HepG2 (cell line): ENCODE results near the gene SLC2A5. TPM values are rescaled to one million over a fixed set of nuclear protein-coding genes. Genes with fewer than 3 reads are reported as not detected.

ENCODE experiments used
- ATAC-seq: fragments of 200-7000 bp; cut with Tn5 transposase; 3 replicates; pipeline ENCODE4 v1.9.1; 2020; ENCODE audit warnings: mild to moderate bottlenecking, moderate library complexity
- BruUV-seq: library from RNA; stranded (reverse); fragments of 400-500 nt; replicated peaks from 2 replicates; lab custom pipeline; 2021; lab: Mats Ljungman, UMichigan
- CTCF ChIA-PET: fragments of 300-600 bp; formaldehyde crosslinking; extraction: SDS; loops from one replicate; lab custom pipeline; 2021; ENCODE audit warnings: low total read pairs, inconsistent platforms, low intra/inter-chr PET ratio; lab: Yijun Ruan, JAX
- POLR2A ChIA-PET: fragments of 350-600 bp; sonication (Branson Sonifier 250); formaldehyde crosslinking; loops from one replicate; lab custom pipeline; 2020; ENCODE audit warnings: antibody characterized with exemption, inconsistent platforms; lab: Yijun Ruan, JAX
- DNase-seq: peaks from one replicate; pipeline ENCODE4 v3.0.0-alpha.2; 2015; ENCODE audit warnings: low spot score
- FAIRE-seq: peaks from 3 replicates; lab custom pipeline; 2011; peaks lifted over from hg19 to GRCh38; lab: Jason Lieb, UNC
- H2AFZ ChIP-seq: one replicate; pipeline ENCODE4 v1.6.1; 2011; ENCODE audit warnings: low read length, inconsistent platforms
- H3K27ac ChIP-seq: fragments of 300-600 bp; 3 replicates; pipeline ENCODE4 v1.8.0; 2011; ENCODE audit warnings: mixed run types, mild to moderate bottlenecking, mixed read lengths, low read length, inconsistent platforms; ENCODE audit not compliant: insufficient read depth; ENCODE audit errors: extremely low read length
- H3K27me3 ChIP-seq, 2 experiments: fragments of 200-600 bp in 1 of 2; 2 replicates in 1 of 2; 3 replicates in 1 of 2; pipeline versions ENCODE4 v1.6.0 to v1.8.0; 2011; ENCODE audit warnings: low read length in 2 of 2, mild to moderate bottlenecking in 2 of 2, moderate library complexity in 2 of 2, inconsistent platforms in 1 of 2; ENCODE audit not compliant: insufficient read depth in 2 of 2, control insufficient read depth in 1 of 2
- H3K36me3 ChIP-seq, 2 experiments: fragments of 200-600 bp in 1 of 2; replicated peaks in 1 of 2; 2 replicates in 1 of 2; 3 replicates in 1 of 2; pipeline versions ENCODE4 v1.5.1 to v1.8.0; 2011; ENCODE audit warnings: low read length in 2 of 2, inconsistent platforms in 1 of 2; ENCODE audit not compliant: insufficient read depth in 2 of 2, control insufficient read depth in 1 of 2
- H3K4me1 ChIP-seq: 2 replicates; pipeline ENCODE4 v1.5.1; 2012; ENCODE audit warnings: low read length, inconsistent platforms; ENCODE audit not compliant: insufficient read depth
- H3K4me2 ChIP-seq: 2 replicates; pipeline ENCODE4 v1.6.0; 2011; ENCODE audit warnings: low read depth, low read length, inconsistent platforms
- H3K4me3 ChIP-seq, 3 experiments: fragments of 200-600 bp in 1 of 3; sonication (generic), shearing (Covaris generic) in 1 of 3; replicated peaks in 1 of 3; 2 replicates each; pipeline ENCODE4 v1.5.1; 2011 to 2016; ENCODE audit warnings: low read length in 3 of 3, inconsistent platforms in 2 of 3, low read depth in 2 of 3, mild to moderate bottlenecking in 2 of 3, control low read depth in 1 of 3, mixed read lengths in 1 of 3; ENCODE audit not compliant: insufficient read depth in 1 of 3
- H3K79me2 ChIP-seq: one replicate; pipeline ENCODE4 v1.6.1; 2011; ENCODE audit warnings: low read length, inconsistent platforms; ENCODE audit not compliant: insufficient read depth
- H3K9ac ChIP-seq: 2 replicates; pipeline ENCODE4 v1.6.0; 2011; ENCODE audit warnings: mild to moderate bottlenecking, low read depth, low read length, inconsistent platforms; ENCODE audit not compliant: insufficient read depth
- H3K9me3 ChIP-seq: 2 replicates; pipeline ENCODE4 v1.5.1; 2012; ENCODE audit warnings: mild to moderate bottlenecking, low read length
- H4K20me1 ChIP-seq: 2 replicates; pipeline ENCODE4 v1.6.0; 2011; ENCODE audit warnings: inconsistent platforms, mild to moderate bottlenecking, low read length, moderate library complexity; ENCODE audit not compliant: insufficient read depth
- AHR ChIP-seq: IDR thresholded peaks from 2 replicates; pipeline ENCODE4 v1.6.1; 2018; ENCODE audit warnings: missing genetic modification reagents, missing compliant biosample characterization
- ATF7-NPFF ChIP-seq: sonication (generic); formaldehyde crosslinking; IDR thresholded peaks from 2 replicates; pipeline ENCODE4 v1.8.1; 2023; ENCODE audit warnings: mild to moderate bottlenecking, low read depth, missing genetic modification reagents, moderate library complexity
- ATM ChIP-seq: fragments of 450-650 bp; IDR thresholded peaks from 2 replicates; pipeline ENCODE4 v1.7.1; 2017; ENCODE audit warnings: mild to moderate bottlenecking, borderline replicate concordance
- PHF5A ChIP-seq: IDR thresholded peaks from one replicate; pipeline ENCODE4 v1.6.1; 2018; ENCODE audit warnings: low read depth, missing genetic modification reagents; ENCODE audit not compliant: unreplicated experiment
- SIN3A ChIP-seq: IDR thresholded peaks from 2 replicates; pipeline ENCODE4 v1.6.1; 2011; ENCODE audit warnings: low read depth, mild to moderate bottlenecking, control low read depth, low read length, borderline replicate concordance
- ZNF136 ChIP-seq: sonication (generic); formaldehyde crosslinking; IDR thresholded peaks from 2 replicates; pipeline ENCODE4 v1.8.1; 2022; ENCODE audit warnings: low read depth, mild to moderate bottlenecking, moderate library complexity, missing genetic modification reagents
- ZNF18 ChIP-seq: sonication (generic); formaldehyde crosslinking; IDR thresholded peaks from 2 replicates; pipeline ENCODE4 v1.8.0; 2022; ENCODE audit warnings: mild to moderate bottlenecking, missing genetic modification reagents; ENCODE audit not compliant: insufficient replicate concordance
- ZNF180 ChIP-seq: sonication (generic); formaldehyde crosslinking; IDR thresholded peaks from 2 replicates; pipeline ENCODE4 v1.4.0; 2020; ENCODE audit warnings: low read depth, missing genetic modification reagents, borderline replicate concordance
- ZNF292 ChIP-seq: sonication (generic); formaldehyde crosslinking; IDR thresholded peaks from 2 replicates; pipeline ENCODE4 v1.8.1; 2022; ENCODE audit warnings: mild to moderate bottlenecking, low read depth, missing genetic modification reagents, borderline replicate concordance
- ZNF549 ChIP-seq: sonication (generic); formaldehyde crosslinking; IDR thresholded peaks from 2 replicates; pipeline ENCODE4 v1.5.0; 2020; ENCODE audit warnings: missing genetic modification reagents
- WGBS: methylation state at CpG from one replicate; pipeline ENCODE4 v1.1.6; 2017; ENCODE audit warnings: low lambda C conversion rate; 5-methylcytosine and 5-hydroxymethylcytosine counted together
- in situ Hi-C: cut with HindIII; loops from 2 replicates; pipeline ENCODE4 v1.10.0; 2017; ENCODE audit warnings: low pct_unique_long_range_greater_than_20kb; ENCODE audit not compliant: extremely low pct_ligation_motif_present
- intact Hi-C: fragments of 100-400 bp; cut with micrococcal nuclease; formaldehyde crosslinking; loops from one replicate; pipeline ENCODE4 v1.10.0; 2022; ENCODE audit not compliant: unreplicated experiment
- polyA plus RNA-seq, 8 experiments: library from polyadenylated mRNA; depleted of rRNA in 3 of 8; stranded (reverse) in 7 of 8; unstranded in 1 of 8; fragments of >200 nt; fragmentation: Illumina TruSeq in 4 of 8; extraction: Trizol in 4 of 8; gene quantifications; 2 replicates each; pipeline versions ENCODE4 v1.2.1 to v1.2.3, GENCODE V29; 2011 to 2016; ENCODE audit warnings: low read depth in 4 of 8, missing spikeins in 1 of 8, mixed read lengths in 1 of 8; ENCODE audit not compliant: insufficient read depth in 1 of 8
- total RNA-seq, 5 experiments: library from RNA; depleted of rRNA; stranded (reverse); fragments of >200 nt; fragmentation: Illumina TruSeq; extraction: Trizol; gene quantifications; 2 replicates each; pipeline ENCODE4 v1.2.3, GENCODE V29; 2016; ENCODE audit warnings: low read depth in 1 of 5

Gene SLC2A5
- total and polyA plus RNA-seq, 2 of the 13 experiments (the other 11 are each of a cell fraction or from before 2014, with no cell fraction given): 0.04 to 0.54 TPM

GRCh38 chr1:9087411-9088125, 18.1 kb upstream of the SLC2A5 start:
- H3K9ac ChIP-seq: no peak overlapping the region
- H4K20me1 ChIP-seq: no peaks in the 10 kb centered on the region
- DNase-seq: no peak
- no peak overlapping the region for H3K4me2 ChIP-seq
- BruUV-seq: no TSS peak
- H2AFZ ChIP-seq: no peak overlapping the region
- no peak overlapping the region for H3K27ac ChIP-seq
- ChIA-PET CTCF (no interaction called here), POLR2A (no interaction called here)
- WGBS: 57% methylated on average over 12 of the region's 12 CpGs
- H3K27me3 ChIP-seq: peaks cover 1 to 48% of the 10 kb centered on the region in 2 experiments; a peak in 3 of 5 replicates
- no peaks in the 10 kb centered on the region for H3K36me3 ChIP-seq
- TF ChIP-seq ZNF180 (CRISPR knock-in tag) (no peak), ZNF136 (no peak), AHR (CRISPR knock-in tag) (no peak), SIN3A (no peak), PHF5A (CRISPR knock-in tag) (no peak), ZNF292 (no peak), ATF7-NPFF (CRISPR knock-in tag) (no peak), ZNF18 (CRISPR knock-in tag) (no peak), ZNF549 (CRISPR knock-in tag) (no peak), ATM (no peak)
- in situ Hi-C loops: no loop called here
- ATAC-seq: no peak
- no peak overlapping the region for H3K4me3 ChIP-seq
- H3K9me3 ChIP-seq: no peaks in the 10 kb centered on the region
- H3K4me1 ChIP-seq: no peaks in the 10 kb centered on the region
- H3K79me2 ChIP-seq: no peaks in the 10 kb centered on the region
- no peak for FAIRE-seq
- intact Hi-C loops: no loop called here
